Measurements from ENCODE around the gene BRCC3. TPM values are rescaled to one million over a fixed set of nuclear protein-coding genes. Genes with fewer than 3 reads are reported as not detected.

BRCC3 gene
- total RNA-seq, 2 experiments from 2014 or later, result 30.0 to 32.5 TPM

GRCh38 chrX:155086202-155086840 lies 15.0 kb downstream of the BRCC3 start:
- no peaks in the 10 kb centered on the region for H3K27me3 Mint-ChIP-seq
- H3K27ac Mint-ChIP-seq, result no peak overlapping the region
- intact Hi-C loops (cut with micrococcal nuclease), result no loop called here
- peak; percentile 56 for DNase-seq
- POLR2A ChIA-PET, result interaction anchor here (0.7 kb wide), 1 partner anchor 11 kb away, joined by 4 read pairs; no protein-coding TSS in a partner anchor
- no peak for ATAC-seq
- H3K4me1 Mint-ChIP-seq (ENCODE audit: low read depth), result peaks cover 10% of the 10 kb centered on the region
- no peak overlapping the region for H3K4me3 Mint-ChIP-seq
- TF ChIP-seq CTCF (IDR thresholded peaks at IDR 0.05), result peak; percentile 42
- CTCF ChIA-PET, result interaction anchor here (0.7 to 2.8 kb wide), 8 partner anchors 8 to 168 kb away, joined by 3 to 15 read pairs (median 3); no protein-coding TSS in a partner anchor
- peaks cover 26% of the 10 kb centered on the region for H3K36me3 Mint-ChIP-seq (ENCODE audit: low read depth)
- H3K9me3 Mint-ChIP-seq, result no peaks in the 10 kb centered on the region

- ATAC-seq (no peak), DNase-seq (no peak)
- Mint-ChIP-seq H3K9me3 (no peaks in the 10 kb centered on the region), H3K4me3 (no peak overlapping the region), H3K27ac (no peak overlapping the region), H3K27me3 (no peaks in the 10 kb centered on the region), H3K4me1 (ENCODE audit: low read depth) (peaks cover 10% of the 10 kb centered on the region), H3K36me3 (ENCODE audit: low read depth) (peaks cover 21% of the 10 kb centered on the region)
- intact Hi-C loops (cut with micrococcal nuclease), result no loop called here
- ChIA-PET POLR2A (no interaction called here), CTCF (interaction anchor here (0.7 to 2.8 kb wide), 8 partner anchors 7 to 169 kb away, joined by 3 to 15 read pairs (median 3); no protein-coding TSS in a partner anchor)
- no peak for TF ChIP-seq CTCF (IDR thresholded peaks at IDR 0.05)
These were observed 15.8 kb downstream of the BRCC3 start for GRCh38 chrX:155086961-155087735.

GRCh38 chrX:155094468-155095061 lies 23.3 kb downstream of the BRCC3 start:
- Mint-ChIP-seq H3K4me3 (no peak overlapping the region), H3K27me3 (no peaks in the 10 kb centered on the region), H3K36me3 (ENCODE audit: low read depth) (peaks cover 26% of the 10 kb centered on the region), H3K9me3 (no peaks in the 10 kb centered on the region), H3K4me1 (ENCODE audit: low read depth) (peaks cover 4% of the 10 kb centered on the region), H3K27ac (no peak overlapping the region)
- intact Hi-C loops (cut with micrococcal nuclease), result no loop called here
- peak; percentile 66 for TF ChIP-seq CTCF (IDR thresholded peaks at IDR 0.05)
- ChIA-PET CTCF (interaction anchor here (0.6 to 2.1 kb wide), 15 partner anchors 9 to 135 kb away, joined by 3 to 15 read pairs (median 3); no protein-coding TSS in a partner anchor), POLR2A (no interaction called here)
- peak; percentile 64 for ATAC-seq
- DNase-seq, result peak; percentile 41

GRCh38 chrX:155105919-155106318 lies 34.6 kb downstream of the BRCC3 start:
- no peak for TF ChIP-seq CTCF (IDR thresholded peaks at IDR 0.05)
- peaks cover 28% of the 10 kb centered on the region for H3K4me1 Mint-ChIP-seq (ENCODE audit: low read depth)
- H3K9me3 Mint-ChIP-seq, result no peaks in the 10 kb centered on the region
- no peak overlapping the region for H3K4me3 Mint-ChIP-seq
- H3K27me3 Mint-ChIP-seq, result no peaks in the 10 kb centered on the region
- no peak for DNase-seq
- peaks cover 22% of the 10 kb centered on the region for H3K36me3 Mint-ChIP-seq (ENCODE audit: low read depth)
- no peak for ATAC-seq
- intact Hi-C loops (cut with micrococcal nuclease), result no loop called here
- H3K27ac Mint-ChIP-seq, result no peak overlapping the region
- POLR2A ChIA-PET, result interaction anchor here (0.5 kb wide), 1 partner anchor 120 kb away, joined by 3 read pairs; no protein-coding TSS in a partner anchor
- CTCF ChIA-PET, result interaction anchor here (1.6 kb wide), 1 partner anchor 49 kb away, joined by 4 read pairs; no protein-coding TSS in a partner anchor
